Raji (cell line): ENCODE data around the gene MAD1L1.

Experiments
- POLR2A ChIP-seq: IDR thresholded peaks from 2 replicates; pipeline ENCODE4 v1.6.1; 2011; ENCODE audit warnings: low read depth, low read length, control low read depth; ENCODE audit not compliant: insufficient read depth

MAD1L1 gene

GRCh38 chr7:1854866-1855724, 377.6 kb downstream of the MAD1L1 start:
- TF ChIP-seq POLR2A, result no peak

GRCh38 chr7:1853986-1854865, 378.5 kb downstream of the MAD1L1 start:
- TF ChIP-seq POLR2A, result no peak

- TF ChIP-seq POLR2A, result no peak
Measured at GRCh38 chr7:1853431-1853985, 379.2 kb downstream of the MAD1L1 start.

GRCh38 chr7:1852517-1853430, 380.0 kb downstream of the MAD1L1 start:
- TF ChIP-seq POLR2A, result no peak

- no peak for TF ChIP-seq POLR2A
Measured at GRCh38 chr7:1851721-1852516, 380.8 kb downstream of the MAD1L1 start.

GRCh38 chr7:1850976-1851571, 381.7 kb downstream of the MAD1L1 start:
- TF ChIP-seq POLR2A, result no peak

GRCh38 chr7:1850111-1850975, 382.4 kb downstream of the MAD1L1 start:
- no peak for TF ChIP-seq POLR2A

- no peak for TF ChIP-seq POLR2A
Measured at GRCh38 chr7:1849351-1850041, 383.2 kb downstream of the MAD1L1 start.

- TF ChIP-seq POLR2A, result no peak
Measured at GRCh38 chr7:1848911-1849311, 383.8 kb downstream of the MAD1L1 start.

GRCh38 chr7:1848013-1848640, 384.6 kb downstream of the MAD1L1 start:
- no peak for TF ChIP-seq POLR2A

GRCh38 chr7:1847260-1848001, 385.3 kb downstream of the MAD1L1 start:
- no peak for TF ChIP-seq POLR2A
